HepG2 (cell line): ENCODE measurements around the gene P4HB. TPM values are rescaled to one million over a fixed set of nuclear protein-coding genes. Genes with fewer than 3 reads are reported as not detected.

Experiments
- CBX5 ChIP-seq: sonication (generic); formaldehyde crosslinking; IDR thresholded peaks from 2 replicates; pipeline ENCODE4 v1.4.0; 2020; ENCODE audit warnings: missing genetic modification reagents, borderline replicate concordance
- E2F1 ChIP-seq: sonication (generic); formaldehyde crosslinking; IDR thresholded peaks from 2 replicates; pipeline ENCODE4 v1.5.0; 2020; ENCODE audit warnings: missing genetic modification reagents
- GPN1 ChIP-seq: sonication (generic); formaldehyde crosslinking; IDR thresholded peaks from 2 replicates; pipeline ENCODE4 v1.5.1; 2020; ENCODE audit warnings: missing genetic modification reagents, borderline replicate concordance
- HNF1B ChIP-seq: sonication (generic); formaldehyde crosslinking; IDR thresholded peaks from 2 replicates; pipeline ENCODE4 v1.5.1; 2020; ENCODE audit warnings: mild to moderate bottlenecking, moderate library complexity, missing genetic modification reagents
- IRF2 ChIP-seq: IDR thresholded peaks from 2 replicates; pipeline ENCODE4 v1.6.1; 2018; ENCODE audit warnings: missing genetic modification reagents, missing compliant biosample characterization
- NR2F6 ChIP-seq, 2 experiments: IDR thresholded peaks; 2 replicates each; pipeline ENCODE4 v1.6.1; 2016; ENCODE audit warnings: antibody characterized with exemption in 1 of 2, mild to moderate bottlenecking in 1 of 2
- NRL ChIP-seq: sonication (generic); formaldehyde crosslinking; IDR thresholded peaks from 2 replicates; pipeline ENCODE4 v1.5.0; 2020; ENCODE audit warnings: missing genetic modification reagents, mild to moderate bottlenecking, moderate library complexity, borderline replicate concordance
- RCOR2 ChIP-seq: IDR thresholded peaks from 2 replicates; pipeline ENCODE4 v1.6.1; 2016; ENCODE audit warnings: missing biosample characterization, missing genetic modification reagents
- REL ChIP-seq: sonication (generic); formaldehyde crosslinking; conservative IDR thresholded peaks from 2 replicates; pipeline ENCODE4 v1.8.0; 2022; ENCODE audit warnings: mild to moderate bottlenecking, missing genetic modification reagents, moderate library complexity
- USF2 ChIP-seq, 2 experiments: sonication (generic) in 1 of 2; formaldehyde crosslinking in 1 of 2; IDR thresholded peaks; 2 replicates each; pipeline versions ENCODE4 v1.5.1 to v1.6.1; 2011 to 2020; ENCODE audit warnings: borderline replicate concordance in 1 of 2, low read depth in 1 of 2, low read length in 1 of 2, mild to moderate bottlenecking in 1 of 2, missing genetic modification reagents in 1 of 2, moderate library complexity in 1 of 2
- ZNF121 ChIP-seq: sonication (generic); formaldehyde crosslinking; IDR thresholded peaks from 2 replicates; pipeline ENCODE4 v1.5.0; 2020; ENCODE audit warnings: mild to moderate bottlenecking, missing genetic modification reagents
- ZNF75D ChIP-seq: sonication (generic); formaldehyde crosslinking; IDR thresholded peaks from 2 replicates; pipeline ENCODE4 v1.8.1; 2023; ENCODE audit warnings: missing genetic modification reagents, mild to moderate bottlenecking, borderline replicate concordance
- polyA plus RNA-seq, 8 experiments: library from polyadenylated mRNA; depleted of rRNA in 3 of 8; stranded (reverse) in 7 of 8; unstranded in 1 of 8; fragments of >200 nt; fragmentation: Illumina TruSeq in 4 of 8; extraction: Trizol in 4 of 8; gene quantifications; 2 replicates each; pipeline versions ENCODE4 v1.2.1 to v1.2.3, GENCODE V29; 2011 to 2016; ENCODE audit warnings: low read depth in 4 of 8, missing spikeins in 1 of 8, mixed read lengths in 1 of 8; ENCODE audit not compliant: insufficient read depth in 1 of 8
- total RNA-seq, 5 experiments: library from RNA; depleted of rRNA; stranded (reverse); fragments of >200 nt; fragmentation: Illumina TruSeq; extraction: Trizol; gene quantifications; 2 replicates each; pipeline ENCODE4 v1.2.3, GENCODE V29; 2016; ENCODE audit warnings: low read depth in 1 of 5
- TF ChIP-seq, protein P1 (sequence below): IDR thresholded peaks from 2 replicates; pipeline ENCODE4 v1.6.1; 2016; ENCODE audit warnings: mild to moderate bottlenecking
- TF ChIP-seq, protein P2 (sequence below): sonication (generic); formaldehyde crosslinking; conservative IDR thresholded peaks from 2 replicates; pipeline ENCODE4 v1.8.1; 2023; ENCODE audit warnings: missing genetic modification reagents
- TF ChIP-seq, protein P3 (sequence below): sonication (generic); formaldehyde crosslinking; IDR thresholded peaks from 2 replicates; pipeline ENCODE4 v1.9.0; 2022; ENCODE audit warnings: missing genetic modification reagents, mild to moderate bottlenecking, borderline replicate concordance

Gene P4HB
- total and polyA plus RNA-seq, 2 of the 13 experiments (the other 11 are each of a cell fraction or from before 2014, with no cell fraction given) = 185 to 782 TPM

DNA sequence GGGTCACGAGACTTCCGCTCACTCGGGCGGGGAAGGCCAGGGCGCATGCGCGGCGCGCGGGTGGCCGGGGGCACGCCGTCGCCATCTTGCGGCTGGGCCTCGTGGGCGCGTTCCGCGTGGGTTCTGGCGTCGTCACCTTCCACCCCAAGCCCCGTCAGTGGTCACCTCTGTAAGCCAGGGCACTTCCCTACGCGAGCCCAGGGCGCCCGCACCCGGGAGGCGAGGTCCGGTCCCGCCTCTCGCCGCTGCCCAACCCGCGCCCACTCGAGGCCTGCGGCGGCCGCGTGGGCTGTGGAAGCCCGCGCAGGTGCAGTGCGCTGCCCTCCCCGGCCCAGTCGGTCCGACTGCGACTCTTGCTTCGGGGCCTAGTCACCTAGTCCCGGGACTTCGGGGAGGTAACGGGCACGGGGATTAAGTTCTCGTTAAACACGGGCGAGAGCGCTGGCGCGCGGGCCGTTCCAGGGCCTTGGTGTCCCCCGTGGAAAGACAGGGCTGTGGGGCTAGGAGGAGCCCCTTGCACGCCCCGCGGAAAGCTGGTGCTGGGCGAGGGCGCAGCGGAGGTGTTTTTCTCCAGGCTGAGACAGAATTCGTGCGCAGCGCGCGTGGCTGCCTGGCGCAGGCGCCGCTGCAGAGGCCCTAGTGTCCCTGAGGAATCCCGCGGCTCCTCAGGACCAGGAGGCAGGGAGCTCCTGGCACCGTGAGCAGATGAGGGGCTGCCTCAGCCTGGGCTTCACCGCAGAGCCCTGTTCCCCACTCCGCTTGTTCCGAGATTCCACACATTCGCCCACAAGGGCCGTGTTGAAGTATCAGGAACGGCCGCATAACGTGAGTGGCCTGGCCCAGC is 11.3 kb upstream of the P4HB start (continued):
- peak; percentile 98 for TF ChIP-seq REL (CRISPR knock-in tag)
- no peak for TF ChIP-seq CBX5 (CRISPR knock-in tag)
- TF ChIP-seq, protein P1, sequence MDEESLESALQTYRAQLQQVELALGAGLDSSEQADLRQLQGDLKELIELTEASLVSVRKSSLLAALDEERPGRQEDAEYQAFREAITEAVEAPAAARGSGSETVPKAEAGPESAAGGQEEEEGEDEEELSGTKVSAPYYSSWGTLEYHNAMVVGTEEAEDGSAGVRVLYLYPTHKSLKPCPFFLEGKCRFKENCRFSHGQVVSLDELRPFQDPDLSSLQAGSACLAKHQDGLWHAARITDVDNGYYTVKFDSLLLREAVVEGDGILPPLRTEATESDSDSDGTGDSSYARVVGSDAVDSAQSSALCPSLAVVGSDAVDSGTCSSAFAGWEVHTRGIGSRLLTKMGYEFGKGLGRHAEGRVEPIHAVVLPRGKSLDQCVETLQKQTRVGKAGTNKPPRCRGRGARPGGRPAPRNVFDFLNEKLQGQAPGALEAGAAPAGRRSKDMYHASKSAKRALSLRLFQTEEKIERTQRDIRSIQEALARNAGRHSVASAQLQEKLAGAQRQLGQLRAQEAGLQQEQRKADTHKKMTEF (CRISPR knock-in tag) = peak; percentile 91
- no peak for TF ChIP-seq RCOR2
- TF ChIP-seq, protein P2, sequence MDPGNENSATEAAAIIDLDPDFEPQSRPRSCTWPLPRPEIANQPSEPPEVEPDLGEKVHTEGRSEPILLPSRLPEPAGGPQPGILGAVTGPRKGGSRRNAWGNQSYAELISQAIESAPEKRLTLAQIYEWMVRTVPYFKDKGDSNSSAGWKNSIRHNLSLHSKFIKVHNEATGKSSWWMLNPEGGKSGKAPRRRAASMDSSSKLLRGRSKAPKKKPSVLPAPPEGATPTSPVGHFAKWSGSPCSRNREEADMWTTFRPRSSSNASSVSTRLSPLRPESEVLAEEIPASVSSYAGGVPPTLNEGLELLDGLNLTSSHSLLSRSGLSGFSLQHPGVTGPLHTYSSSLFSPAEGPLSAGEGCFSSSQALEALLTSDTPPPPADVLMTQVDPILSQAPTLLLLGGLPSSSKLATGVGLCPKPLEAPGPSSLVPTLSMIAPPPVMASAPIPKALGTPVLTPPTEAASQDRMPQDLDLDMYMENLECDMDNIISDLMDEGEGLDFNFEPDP (CRISPR knock-in tag) = 0 out of 2 replicates have a peak, but pooled peaks have one; percentile 94
- TF ChIP-seq E2F1 = peak; percentile 79
- TF ChIP-seq GPN1 (CRISPR knock-in tag) = no peak
- peak; percentile 37; the same call in 1 of the 2 replicates for TF ChIP-seq ZNF121
- no peak for TF ChIP-seq ZNF75D (CRISPR knock-in tag)
- TF ChIP-seq HNF1B = 0 out of 2 replicates have a peak, but pooled peaks have one; percentile 38
- TF ChIP-seq USF2 (IDR thresholded peaks at IDR 0.05; ENCODE audit: low read depth, low read length) = no peak; the same call in 1 of the 2 replicates
- 0 out of 2 replicates have a peak, but pooled peaks have one; percentile 51 for TF ChIP-seq USF2 (CRISPR knock-in tag; IDR thresholded peaks at IDR 0.05; ENCODE audit: borderline replicate concordance)
- TF ChIP-seq NRL (CRISPR knock-in tag) = peak; percentile 90
- TF ChIP-seq IRF2 (CRISPR knock-in tag) = peak; percentile 71
- TF ChIP-seq NR2F6 (IDR thresholded peaks at IDR 0.05) = no peak
- peak; percentile 78; the same call in 1 of the 2 replicates for TF ChIP-seq NR2F6 (CRISPR knock-in tag; IDR thresholded peaks at IDR 0.05)
- TF ChIP-seq, protein P3, sequence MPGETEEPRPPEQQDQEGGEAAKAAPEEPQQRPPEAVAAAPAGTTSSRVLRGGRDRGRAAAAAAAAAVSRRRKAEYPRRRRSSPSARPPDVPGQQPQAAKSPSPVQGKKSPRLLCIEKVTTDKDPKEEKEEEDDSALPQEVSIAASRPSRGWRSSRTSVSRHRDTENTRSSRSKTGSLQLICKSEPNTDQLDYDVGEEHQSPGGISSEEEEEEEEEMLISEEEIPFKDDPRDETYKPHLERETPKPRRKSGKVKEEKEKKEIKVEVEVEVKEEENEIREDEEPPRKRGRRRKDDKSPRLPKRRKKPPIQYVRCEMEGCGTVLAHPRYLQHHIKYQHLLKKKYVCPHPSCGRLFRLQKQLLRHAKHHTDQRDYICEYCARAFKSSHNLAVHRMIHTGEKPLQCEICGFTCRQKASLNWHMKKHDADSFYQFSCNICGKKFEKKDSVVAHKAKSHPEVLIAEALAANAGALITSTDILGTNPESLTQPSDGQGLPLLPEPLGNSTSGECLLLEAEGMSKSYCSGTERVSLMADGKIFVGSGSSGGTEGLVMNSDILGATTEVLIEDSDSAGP = peak; percentile 92
